Liver (tissue), 9 donors: ENCODE measurements around the gene CUX1. TPM values are rescaled to one million over a fixed set of nuclear protein-coding genes. Genes with fewer than 3 reads are reported as not detected.

Experiments used
- DNase-seq: peaks from one replicate; pipeline ENCODE4 v3.0.0-alpha.2; 2017; ENCODE audit warnings: low spot score
- H3K27ac ChIP-seq, 2 donors: one replicate each; pipeline ENCODE4 v1.7.0; 2013; ENCODE audit warnings: inconsistent platforms in 2 of 2, low read length in 2 of 2, control low read depth in 1 of 2, low read depth in 1 of 2, mild to moderate bottlenecking in 1 of 2
- H3K27me3 ChIP-seq, 4 donors: one replicate each; pipeline versions ENCODE4 v1.6.1 to v1.7.0; 2013; ENCODE audit warnings: low read length in 3 of 4, inconsistent platforms in 1 of 4, mild to moderate bottlenecking in 1 of 4, moderate library complexity in 1 of 4; ENCODE audit not compliant: control insufficient read depth in 4 of 4, insufficient read depth in 4 of 4
- H3K36me3 ChIP-seq, 4 donors: one replicate each; pipeline versions ENCODE4 v1.6.1 to v1.7.0; 2013; ENCODE audit warnings: low read length in 3 of 4, mild to moderate bottlenecking in 3 of 4, low read depth in 1 of 4, moderate library complexity in 1 of 4; ENCODE audit not compliant: control insufficient read depth in 4 of 4, insufficient read depth in 3 of 4
- H3K4me1 ChIP-seq, 4 donors: one replicate each; pipeline versions ENCODE4 v1.6.1 to v1.7.0; 2013; ENCODE audit warnings: low read length in 3 of 4, mild to moderate bottlenecking in 3 of 4, moderate library complexity in 1 of 4; ENCODE audit not compliant: control insufficient read depth in 4 of 4, insufficient read depth in 4 of 4
- H3K4me3 ChIP-seq, 3 donors: one replicate each; pipeline versions ENCODE4 v1.6.1 to v1.7.0; 2013; ENCODE audit warnings: low read length in 3 of 3, control low read depth in 1 of 3, low read depth in 1 of 3, mild to moderate bottlenecking in 1 of 3
- H3K9ac ChIP-seq, 2 donors: one replicate each; pipeline ENCODE4 v1.7.0; 2013; ENCODE audit warnings: low read length in 2 of 2, mild to moderate bottlenecking in 2 of 2, moderate library complexity in 2 of 2, control low read depth in 1 of 2, low read depth in 1 of 2
- H3K9me3 ChIP-seq, 4 donors: one replicate each; pipeline versions ENCODE4 v1.6.1 to v1.7.0; 2013; ENCODE audit warnings: low read length in 3 of 4; ENCODE audit not compliant: control insufficient read depth in 4 of 4
- CTCF ChIP-seq: fragments of 150-350 bp; IDR thresholded peaks from 2 replicates; pipeline ENCODE4 v1.5.1; 2017; ENCODE audit warnings: improper control_type of control experiment, low read depth, low read length; ENCODE audit not compliant: missing input control
- EGR1 ChIP-seq, 2 donors: IDR thresholded peaks; 2 replicates each; pipeline ENCODE4 v1.6.1; 2016 to 2018; ENCODE audit warnings: antibody characterized with exemption in 2 of 2, low read depth in 2 of 2
- FOXA1 ChIP-seq: IDR thresholded peaks from 2 replicates; pipeline ENCODE4 v1.6.1; 2016; ENCODE audit warnings: antibody characterized with exemption
- GABPA ChIP-seq, 2 donors: IDR thresholded peaks in 1 of 2; conservative IDR thresholded peaks in 1 of 2; 2 replicates each; pipeline ENCODE4 v1.6.1; 2016; ENCODE audit warnings: antibody characterized with exemption in 2 of 2, mild to moderate bottlenecking in 1 of 2, moderate library complexity in 1 of 2
- HNF4A ChIP-seq, 2 donors: conservative IDR thresholded peaks; 2 replicates each; pipeline ENCODE4 v1.6.1; 2016; ENCODE audit warnings: antibody characterized with exemption in 2 of 2, mild to moderate bottlenecking in 2 of 2
- HNF4G ChIP-seq: IDR thresholded peaks from 2 replicates; pipeline ENCODE4 v1.6.1; 2016; ENCODE audit warnings: antibody characterized with exemption
- JUND ChIP-seq, 2 donors: IDR thresholded peaks; 2 replicates each; pipeline ENCODE4 v1.6.1; 2016; ENCODE audit warnings: antibody characterized with exemption in 2 of 2
- NR2F2 ChIP-seq: IDR thresholded peaks from 2 replicates; pipeline ENCODE4 v1.6.1; 2016; ENCODE audit warnings: antibody characterized with exemption
- RAD21 ChIP-seq, 2 donors: IDR thresholded peaks; 2 replicates each; pipeline ENCODE4 v1.6.1; 2016; ENCODE audit warnings: antibody characterized with exemption in 2 of 2, mild to moderate bottlenecking in 2 of 2
- REST ChIP-seq: IDR thresholded peaks from 2 replicates; pipeline ENCODE4 v1.6.1; 2016; ENCODE audit warnings: antibody characterized with exemption, mild to moderate bottlenecking
- RXRA ChIP-seq, 2 donors: IDR thresholded peaks; 2 replicates each; pipeline ENCODE4 v1.6.1; 2017 to 2018; ENCODE audit warnings: antibody characterized with exemption in 2 of 2, mild to moderate bottlenecking in 1 of 2
- SP1 ChIP-seq: IDR thresholded peaks from 2 replicates; pipeline ENCODE4 v1.6.1; 2018; ENCODE audit warnings: antibody characterized with exemption, mild to moderate bottlenecking
- TAF1 ChIP-seq: conservative IDR thresholded peaks from 2 replicates; pipeline ENCODE4 v1.6.1; 2016; ENCODE audit warnings: antibody characterized with exemption, mild to moderate bottlenecking
- YY1 ChIP-seq: IDR thresholded peaks from 2 replicates; pipeline ENCODE4 v1.6.1; 2016; ENCODE audit warnings: antibody characterized with exemption, mild to moderate bottlenecking
- ZBTB33 ChIP-seq: IDR thresholded peaks from 2 replicates; pipeline ENCODE4 v1.6.1; 2016; ENCODE audit warnings: antibody characterized with exemption
- WGBS: extraction: QIAGEN DNeasy Blood & Tissue Kit; methylation state at CpG from one replicate; pipeline ENCODE4 v1.1.7; 2013; 5-methylcytosine and 5-hydroxymethylcytosine counted together
- polyA plus RNA-seq, 2 donors: library from polyadenylated mRNA; stranded (reverse) in 1 of 2; unstranded in 1 of 2; fragments of 200-250 nt in 1 of 2; fragments of >200 nt in 1 of 2; fragmentation: Nextera tagmentation in 1 of 2; extraction: Ambion mirVana in 1 of 2; gene quantifications; one replicate each; pipeline versions ENCODE4 v1.2.1 to v1.2.3, GENCODE V29; 2013 to 2015
- total RNA-seq, 2 donors: library from RNA; depleted of rRNA; stranded (reverse); fragments of >200 nt; gene quantifications; one replicate each; pipeline ENCODE4 v1.2.3, GENCODE V29; 2014
- TF ChIP-seq, protein P1 (sequence below): IDR thresholded peaks from 2 replicates; pipeline ENCODE4 v1.6.1; 2016; ENCODE audit warnings: antibody characterized with exemption
- TF ChIP-seq, protein P2 (sequence below): IDR thresholded peaks from 2 replicates; pipeline ENCODE4 v1.6.1; 2016; ENCODE audit warnings: antibody characterized with exemption
- donor health status: healthy.
- donor health status: healthy.
- donor health status: healthy.
- donor health status: healthy.
- donor health status: healthy.

Gene CUX1
- total and polyA plus RNA-seq, 4 donors = 18.6 to 40.6 (median 21.4) TPM

- Histone ChIP-seq H3K4me3 (no peak overlapping the region), H3K9ac (no peak overlapping the region), H3K27ac (no peak overlapping the region), H3K4me1 (peaks cover 0 to 7% (median 2%) of the 10 kb centered on the region in 4 donors), H3K9me3 (no peaks in the 10 kb centered on the region), H3K36me3 (no peaks in the 10 kb centered on the region), H3K27me3 (no peaks in the 10 kb centered on the region)
- WGBS = 94% methylated on average over 11 of the region's 11 CpGs
- no peak for DNase-seq
- TF ChIP-seq HNF4A (conservative IDR thresholded peaks at IDR 0.05) = no peak
- no peak for TF ChIP-seq JUND (IDR thresholded peaks at IDR 0.05)
- TF ChIP-seq GABPA (IDR thresholded peaks at IDR 0.05 in 1 of 2, conservative IDR thresholded peaks at IDR 0.05 in 1 of 2) = no peak
- TF ChIP-seq RAD21 (IDR thresholded peaks at IDR 0.05) = no peak
- TF ChIP-seq, protein P1, sequence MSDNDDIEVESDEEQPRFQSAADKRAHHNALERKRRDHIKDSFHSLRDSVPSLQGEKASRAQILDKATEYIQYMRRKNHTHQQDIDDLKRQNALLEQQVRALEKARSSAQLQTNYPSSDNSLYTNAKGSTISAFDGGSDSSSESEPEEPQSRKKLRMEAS = no peak
- TF ChIP-seq, protein P2, sequence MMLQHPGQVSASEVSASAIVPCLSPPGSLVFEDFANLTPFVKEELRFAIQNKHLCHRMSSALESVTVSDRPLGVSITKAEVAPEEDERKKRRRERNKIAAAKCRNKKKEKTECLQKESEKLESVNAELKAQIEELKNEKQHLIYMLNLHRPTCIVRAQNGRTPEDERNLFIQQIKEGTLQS = no peak
- TF ChIP-seq CTCF = no peak
- no peak for TF ChIP-seq EGR1 (IDR thresholded peaks at IDR 0.05; ENCODE audit: low read depth in 2 of 2)
- TF ChIP-seq SP1 = no peak
- TF ChIP-seq REST = no peak
- no peak for TF ChIP-seq FOXA1
- TF ChIP-seq TAF1 = no peak
- TF ChIP-seq ZBTB33 = no peak
- TF ChIP-seq RXRA (IDR thresholded peaks at IDR 0.05) = no peak
- no peak for TF ChIP-seq NR2F2
- TF ChIP-seq YY1 = no peak
- no peak for TF ChIP-seq HNF4G
Measured at GRCh38 chr7:101868191-101868950, 50.9 kb downstream of the CUX1 start.
